PFSK-1 (cell line): ENCODE results near the gene GPATCH2L.

Experiments
- FOXP2 ChIP-seq: optimal IDR thresholded peaks from 2 replicates; pipeline ENCODE3; 2011; ENCODE audit warnings: borderline replicate concordance, control low read depth, inconsistent platforms; ENCODE audit not compliant: insufficient read depth; ENCODE audit errors: extremely low read length, extremely low read depth
- POLR2AphosphoS5 ChIP-seq: IDR thresholded peaks from 2 replicates; pipeline ENCODE4 v1.6.1; 2012; ENCODE audit warnings: low read depth, mild to moderate bottlenecking, control low read depth, low read length, moderate library complexity
- SIN3A ChIP-seq: IDR thresholded peaks from 2 replicates; pipeline ENCODE4 v1.6.1; 2012; ENCODE audit warnings: mild to moderate bottlenecking, low read length, moderate library complexity, borderline replicate concordance; ENCODE audit not compliant: insufficient read depth
- TAF1 ChIP-seq: IDR thresholded peaks from 2 replicates; pipeline ENCODE4 v1.6.1; 2012; ENCODE audit warnings: low read length, control low read depth, borderline replicate concordance; ENCODE audit not compliant: insufficient read depth
- TF ChIP-seq, protein P1 (sequence below), 2 experiments: IDR thresholded peaks; 2 replicates each; pipeline versions ENCODE4 v1.6.1 to v1.8.0; 2011 to 2012; ENCODE audit warnings: low read depth in 2 of 2, low read length in 2 of 2, control low read depth in 1 of 2, inconsistent platforms in 1 of 2, mild to moderate bottlenecking in 1 of 2, moderate library complexity in 1 of 2; ENCODE audit not compliant: insufficient read depth in 1 of 2

GPATCH2L gene

DNA sequence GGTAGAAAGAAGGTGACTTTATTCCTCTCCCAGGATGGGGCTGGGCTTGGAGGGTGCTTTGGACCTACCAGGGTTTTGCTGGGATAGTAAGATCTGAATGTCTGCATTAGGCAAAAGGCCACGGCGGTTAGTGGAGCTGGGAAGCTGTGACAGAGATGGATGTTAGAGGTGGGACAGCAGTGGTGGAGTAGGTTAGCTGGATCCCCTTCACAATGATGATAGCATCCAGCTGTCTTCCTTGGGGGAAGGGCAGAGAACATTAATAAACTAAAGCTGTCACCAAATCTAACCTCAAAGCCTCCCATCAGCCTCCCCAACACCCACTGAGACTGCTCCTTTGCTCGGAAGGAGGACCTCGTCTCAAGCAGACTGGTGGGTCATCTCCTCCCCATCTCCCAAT, 104.8 kb downstream of the GPATCH2L start:
- TF ChIP-seq TAF1 (no peak), FOXP2 (no peak), POLR2AphosphoS5 (no peak), SIN3A (no peak)
- TF ChIP-seq, protein P1, sequence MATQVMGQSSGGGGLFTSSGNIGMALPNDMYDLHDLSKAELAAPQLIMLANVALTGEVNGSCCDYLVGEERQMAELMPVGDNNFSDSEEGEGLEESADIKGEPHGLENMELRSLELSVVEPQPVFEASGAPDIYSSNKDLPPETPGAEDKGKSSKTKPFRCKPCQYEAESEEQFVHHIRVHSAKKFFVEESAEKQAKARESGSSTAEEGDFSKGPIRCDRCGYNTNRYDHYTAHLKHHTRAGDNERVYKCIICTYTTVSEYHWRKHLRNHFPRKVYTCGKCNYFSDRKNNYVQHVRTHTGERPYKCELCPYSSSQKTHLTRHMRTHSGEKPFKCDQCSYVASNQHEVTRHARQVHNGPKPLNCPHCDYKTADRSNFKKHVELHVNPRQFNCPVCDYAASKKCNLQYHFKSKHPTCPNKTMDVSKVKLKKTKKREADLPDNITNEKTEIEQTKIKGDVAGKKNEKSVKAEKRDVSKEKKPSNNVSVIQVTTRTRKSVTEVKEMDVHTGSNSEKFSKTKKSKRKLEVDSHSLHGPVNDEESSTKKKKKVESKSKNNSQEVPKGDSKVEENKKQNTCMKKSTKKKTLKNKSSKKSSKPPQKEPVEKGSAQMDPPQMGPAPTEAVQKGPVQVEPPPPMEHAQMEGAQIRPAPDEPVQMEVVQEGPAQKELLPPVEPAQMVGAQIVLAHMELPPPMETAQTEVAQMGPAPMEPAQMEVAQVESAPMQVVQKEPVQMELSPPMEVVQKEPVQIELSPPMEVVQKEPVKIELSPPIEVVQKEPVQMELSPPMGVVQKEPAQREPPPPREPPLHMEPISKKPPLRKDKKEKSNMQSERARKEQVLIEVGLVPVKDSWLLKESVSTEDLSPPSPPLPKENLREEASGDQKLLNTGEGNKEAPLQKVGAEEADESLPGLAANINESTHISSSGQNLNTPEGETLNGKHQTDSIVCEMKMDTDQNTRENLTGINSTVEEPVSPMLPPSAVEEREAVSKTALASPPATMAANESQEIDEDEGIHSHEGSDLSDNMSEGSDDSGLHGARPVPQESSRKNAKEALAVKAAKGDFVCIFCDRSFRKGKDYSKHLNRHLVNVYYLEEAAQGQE (IDR thresholded peaks at IDR 0.05; ENCODE audit: insufficient read depth in 1 of 2, low read depth in 2 of 2, low read length in 2 of 2): no peak

DNA sequence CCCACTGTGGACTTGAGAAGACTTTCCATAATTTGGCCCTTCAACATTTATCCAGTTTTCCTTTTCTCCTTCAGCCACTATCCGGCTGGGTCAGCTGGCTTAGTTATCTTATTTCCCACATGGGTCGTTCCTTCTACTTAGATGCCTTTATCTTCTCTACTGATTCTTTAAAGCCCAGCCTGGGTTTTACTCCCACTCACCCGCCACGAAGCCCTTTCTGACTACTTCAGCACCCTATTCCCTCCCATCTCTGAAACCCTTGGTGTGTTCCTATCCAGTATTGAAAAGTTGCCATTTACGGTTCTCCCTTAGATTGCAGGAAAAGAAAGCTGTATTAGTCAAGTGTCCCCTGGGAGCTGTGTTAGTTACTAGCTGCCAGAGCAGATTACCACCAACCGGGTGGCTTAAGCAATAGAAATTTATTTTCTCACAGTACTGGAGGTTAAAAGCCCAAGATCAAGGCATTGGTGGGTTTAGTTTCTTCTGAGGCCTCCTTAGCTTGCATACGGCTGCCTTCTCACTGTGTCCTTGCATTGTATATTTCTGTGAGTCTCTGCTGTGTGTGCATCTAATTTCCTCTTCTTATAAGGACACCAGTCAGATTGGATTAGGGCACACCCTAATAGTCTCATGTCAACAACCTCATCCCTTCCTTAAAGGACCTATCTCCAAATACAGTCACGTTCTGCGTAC, 105.5 kb downstream of the GPATCH2L start:
- TF ChIP-seq FOXP2 (no peak), SIN3A (no peak), POLR2AphosphoS5 (no peak), TAF1 (no peak)
- TF ChIP-seq, protein P1 (IDR thresholded peaks at IDR 0.05; ENCODE audit: insufficient read depth in 1 of 2, low read depth in 2 of 2, low read length in 2 of 2): no peak

DNA sequence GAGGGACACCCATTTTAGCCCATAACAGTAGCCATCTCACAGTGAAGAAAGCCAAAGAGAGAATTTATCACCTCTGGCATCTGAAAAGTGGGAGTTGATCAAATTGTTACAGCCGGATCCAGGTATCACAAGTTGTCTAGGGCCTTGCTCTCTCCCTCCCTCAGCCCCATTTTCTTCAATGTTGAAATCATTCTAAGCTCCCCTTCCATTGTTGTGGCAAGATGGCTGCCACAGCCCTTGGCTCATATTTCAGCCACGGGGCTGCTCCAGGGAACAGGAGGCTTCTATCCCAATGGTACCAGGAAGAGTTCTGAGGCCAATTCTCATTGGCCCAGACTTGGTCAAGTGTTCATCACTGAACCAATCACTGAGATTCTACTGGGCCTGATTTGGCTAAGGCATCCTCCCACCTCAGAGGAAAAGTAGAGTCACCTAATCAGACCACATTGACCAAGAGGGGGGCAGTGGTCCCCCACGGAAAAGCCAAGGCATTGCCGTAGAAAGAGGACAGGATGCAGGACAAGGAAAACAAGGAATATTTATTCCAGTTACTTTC, 106.2 kb downstream of the GPATCH2L start:
- TF ChIP-seq TAF1 (no peak), POLR2AphosphoS5 (no peak), FOXP2 (no peak), SIN3A (no peak)
- TF ChIP-seq, protein P1 (IDR thresholded peaks at IDR 0.05; ENCODE audit: insufficient read depth in 1 of 2, low read depth in 2 of 2, low read length in 2 of 2): no peak

DNA sequence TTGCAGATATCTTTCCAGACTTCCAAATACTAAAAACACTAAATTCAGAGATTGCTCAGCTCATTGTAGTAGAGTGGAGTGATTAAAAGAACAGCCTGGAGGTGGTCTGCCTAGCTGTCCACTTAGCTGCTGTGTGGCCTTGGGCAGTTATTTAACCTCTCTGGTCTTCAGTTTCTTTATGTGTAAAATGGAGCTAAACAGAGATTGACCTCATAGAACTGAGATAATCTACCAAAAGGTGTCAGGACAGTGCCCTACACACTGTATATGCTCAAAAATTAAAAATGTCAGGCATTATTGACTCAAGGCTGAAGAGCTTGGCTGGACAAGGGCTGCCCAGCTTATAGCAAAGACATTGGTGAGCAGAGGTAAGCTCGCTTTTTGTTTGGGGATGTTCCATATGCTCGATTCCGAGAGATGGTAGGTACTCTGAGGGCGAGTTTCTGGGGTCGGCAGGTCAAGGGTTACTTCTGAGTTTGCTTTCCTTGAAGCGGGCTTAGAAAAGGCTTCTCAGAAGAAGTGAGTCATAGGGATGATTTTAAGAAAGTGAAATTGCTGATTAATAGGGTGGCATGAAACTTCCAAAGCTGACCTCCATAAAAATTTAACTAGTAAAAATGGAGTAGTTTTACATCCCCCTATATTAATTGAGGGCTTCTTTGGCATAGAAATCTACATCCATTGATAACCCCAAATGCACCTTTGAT, 107.5 kb downstream of the GPATCH2L start:
- TF ChIP-seq SIN3A: no peak
- no peak for TF ChIP-seq TAF1
- TF ChIP-seq FOXP2: no peak
- TF ChIP-seq, protein P1 (IDR thresholded peaks at IDR 0.05; ENCODE audit: insufficient read depth in 1 of 2, low read depth in 2 of 2, low read length in 2 of 2): no peak
- TF ChIP-seq POLR2AphosphoS5: no peak
